DMS53 (cell line): ENCODE measurements around the gene TRNAU1AP.
"Not testable (repeated sequence)": the region's sequence is repeated elsewhere in the genome, so short reads cannot be mapped to it uniquely, and the experiment has no call there.

Source experiments
- DNase-seq: peaks from one replicate; lab custom pipeline; 2025; lab: John Stamatoyannopoulos, UW

The TRNAU1AP gene

DNA sequence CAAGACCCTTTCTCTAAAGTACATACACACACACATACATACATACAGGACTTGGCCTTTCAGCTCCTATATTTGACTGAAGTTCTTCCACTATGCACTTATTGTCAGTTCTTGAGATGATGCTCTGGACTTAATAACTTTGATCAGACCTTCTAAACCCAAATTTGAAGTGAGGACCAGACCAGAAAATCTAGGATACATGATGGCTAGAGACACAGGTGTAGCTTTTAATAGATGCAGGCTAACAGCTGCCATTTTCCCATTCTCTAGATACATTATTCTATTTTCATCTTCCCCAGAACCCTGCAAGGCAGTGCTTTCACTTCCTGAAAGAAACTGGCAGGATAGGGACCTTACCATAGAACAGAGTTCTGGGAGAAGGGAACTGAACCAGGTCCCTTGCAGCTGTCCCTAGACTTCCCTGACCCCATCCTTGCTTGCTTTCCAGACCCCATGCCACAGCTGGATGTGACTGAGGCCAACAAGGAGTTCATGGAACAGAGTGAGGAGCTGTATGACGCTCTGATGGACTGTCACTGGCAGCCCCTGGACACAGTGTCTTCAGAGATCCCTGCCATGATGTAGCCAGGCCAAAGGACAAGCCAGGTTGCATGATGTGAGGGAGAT, 24.3 kb downstream of the TRNAU1AP start:
- peak; percentile 53 for DNase-seq

DNA sequence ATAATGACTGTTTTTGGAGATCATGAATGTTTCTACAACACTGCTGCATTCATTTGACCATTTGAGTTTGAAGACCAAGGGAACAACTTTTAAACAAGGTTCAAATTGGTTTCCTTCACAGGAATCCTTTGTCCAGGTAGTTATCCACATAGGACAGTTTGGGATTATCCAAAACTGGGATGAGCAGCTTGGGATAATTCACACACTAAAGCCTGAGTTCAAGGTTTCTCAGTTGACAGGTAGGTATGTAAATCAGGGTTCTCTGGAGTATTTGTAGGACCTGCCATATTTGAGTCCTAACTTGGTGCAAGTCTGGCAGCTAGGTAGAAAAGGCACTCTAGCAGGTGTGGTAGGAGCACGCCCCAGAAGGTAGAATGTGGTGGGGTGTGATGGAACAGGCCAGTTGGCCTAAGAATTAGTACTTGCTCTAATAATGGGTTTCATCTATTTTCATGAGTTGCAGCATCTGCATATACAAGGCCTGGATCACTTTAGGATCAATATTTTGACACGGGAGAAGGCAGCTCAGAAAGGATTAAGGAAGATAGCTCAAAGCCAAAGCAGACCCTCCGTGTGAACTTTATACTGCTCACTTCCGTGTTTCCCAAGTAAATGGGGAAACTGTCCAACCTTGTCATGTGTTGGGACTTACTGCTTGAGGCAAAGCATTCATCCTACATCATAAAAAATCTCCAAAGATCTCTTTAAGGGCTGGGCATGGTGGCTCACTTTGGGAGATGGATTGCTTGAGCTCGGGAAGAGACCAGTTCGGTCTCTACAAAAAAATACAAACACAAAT, 25.1 kb downstream of the TRNAU1AP start:
- DNase-seq = peak; percentile 33

GRCh38 chr1:28578696-28579218, 25.9 kb downstream of the TRNAU1AP start:
- no peak for DNase-seq

- DNase-seq = no peak
Observed at GRCh38 chr1:28579401-28579800, 26.5 kb downstream of the TRNAU1AP start.

DNA sequence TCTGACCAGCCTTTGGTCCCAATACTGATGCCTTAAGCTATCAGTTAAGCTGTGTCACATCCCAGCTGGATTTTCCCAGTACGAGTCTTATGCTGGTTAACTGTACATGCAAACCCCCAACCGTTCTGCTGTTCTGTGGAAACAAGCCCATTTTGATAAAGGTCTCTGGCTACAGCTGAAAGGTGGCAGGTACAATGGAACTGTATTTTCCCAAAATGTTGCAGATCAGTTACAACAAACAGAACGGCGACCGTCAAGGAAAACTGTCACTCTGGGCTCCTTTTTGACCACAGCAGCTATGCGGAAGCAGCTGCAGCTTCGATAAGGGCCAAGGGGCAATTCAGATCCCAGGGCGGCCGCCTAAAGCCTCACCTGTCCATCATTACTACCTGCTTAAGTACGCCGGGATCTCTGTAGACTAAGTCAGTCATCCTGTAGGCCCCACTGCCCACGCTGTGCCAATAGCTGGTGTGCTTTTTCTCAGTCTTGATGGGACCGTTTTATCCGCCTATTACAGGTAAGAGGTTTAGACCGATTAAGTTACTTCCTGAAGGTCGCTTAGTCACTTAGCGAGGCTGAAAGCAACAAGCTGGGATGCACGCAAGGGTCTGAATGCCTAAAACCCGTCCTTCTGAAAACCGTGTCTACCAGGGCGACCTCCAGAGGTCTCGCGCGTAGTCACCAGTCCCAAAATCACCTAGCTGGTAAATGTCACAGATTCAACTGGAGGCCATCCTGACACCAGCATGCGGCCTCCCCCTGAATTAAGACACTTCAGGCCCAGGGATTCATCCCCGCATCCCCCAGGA, 28.0 kb downstream of the TRNAU1AP start:
- DNase-seq = peak; percentile 82

- DNase-seq = peak; percentile 99
Observed at GRCh38 chr1:28581531-28582247, 28.8 kb downstream of the TRNAU1AP start.

GRCh38 chr1:28582248-28582615, 29.3 kb downstream of the TRNAU1AP start:
- DNase-seq = peak; percentile 75

DNA sequence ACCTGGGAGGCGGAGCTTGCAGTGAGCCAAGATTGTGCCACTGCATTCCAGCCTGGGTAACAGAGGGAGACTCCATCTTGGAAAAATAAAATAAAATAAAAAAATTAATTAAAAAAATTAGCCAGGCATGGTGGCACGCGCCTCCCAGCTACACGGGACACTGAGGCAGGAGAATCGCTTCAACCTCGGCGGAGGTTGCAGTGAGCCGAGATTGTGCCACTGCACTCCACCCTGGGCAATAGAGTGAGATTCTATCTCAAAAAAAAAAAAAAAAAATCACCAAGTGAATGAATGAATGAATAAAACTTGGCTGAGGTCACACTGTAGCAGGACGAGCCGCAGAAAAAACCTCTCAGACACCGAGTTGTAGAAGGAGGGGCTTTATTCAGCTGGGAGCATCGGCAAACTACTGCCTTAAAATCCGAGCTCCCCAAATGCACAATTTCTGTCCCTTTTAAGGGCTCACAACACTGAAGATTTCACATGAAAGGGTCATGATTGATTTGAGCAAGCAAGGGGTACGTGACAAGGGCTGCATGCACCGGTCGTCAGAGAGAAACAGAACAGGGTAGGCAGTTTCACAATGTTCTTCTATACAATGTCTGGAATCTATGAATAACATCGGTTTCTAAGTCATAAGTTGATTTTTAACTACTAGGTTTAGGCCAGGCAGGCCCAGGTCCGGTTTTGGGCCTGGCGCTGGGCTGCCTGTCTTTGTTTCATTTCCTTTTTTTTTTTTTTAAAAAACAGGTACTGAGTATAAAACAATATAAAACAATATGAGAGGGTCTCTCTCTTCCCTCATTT, 33.9 kb downstream of the TRNAU1AP start:
- DNase-seq = not testable (repeated sequence)

DNA sequence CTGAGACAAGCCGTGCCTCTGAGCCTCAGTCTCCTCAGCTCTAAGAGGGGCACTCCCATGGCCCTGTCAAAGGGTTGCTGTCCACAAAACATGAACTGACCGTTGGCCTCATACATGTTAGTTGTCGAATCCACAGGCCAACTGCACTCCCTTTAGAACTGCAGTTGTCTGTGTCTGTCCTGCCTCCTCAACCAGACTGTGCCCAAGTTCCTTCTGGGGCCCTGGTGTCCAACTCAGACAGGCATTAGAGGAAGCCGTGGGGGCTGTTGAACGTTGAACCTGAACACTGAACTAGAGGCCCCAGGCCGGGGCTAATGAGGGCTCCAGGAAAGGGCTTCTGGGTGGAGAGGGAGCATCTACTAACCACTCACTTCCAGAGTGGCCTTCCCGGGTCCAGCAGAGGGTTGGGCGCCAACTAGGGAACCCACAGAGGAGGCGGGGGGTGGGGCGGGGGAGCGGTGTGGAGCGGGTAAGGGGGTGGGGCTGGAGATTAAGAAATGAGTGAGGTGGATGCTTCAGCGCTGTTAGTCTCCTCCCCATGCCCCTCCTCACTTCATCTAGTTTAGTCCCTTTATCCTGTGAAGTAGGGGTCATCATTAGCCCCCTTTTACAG, 38.9 kb downstream of the TRNAU1AP start, which contains the start of gene RAB42:
Gene RAB42, plus strand, starts transcription at position 558 of the 613 bp plus-strand sequence. CDS start 247 bp downstream, outside the sequence.
- peak; percentile 26 for DNase-seq

- peak; percentile 39 for DNase-seq
Observed at GRCh38 chr1:28592321-28593071, 39.6 kb downstream of the TRNAU1AP start.

GRCh38 chr1:28593988-28594356, 41.1 kb downstream of the TRNAU1AP start:
- not testable (repeated sequence) for DNase-seq

GRCh38 chr1:28594686-28595411, 42.0 kb downstream of the TRNAU1AP start:
- DNase-seq = not testable (repeated sequence)

DNA sequence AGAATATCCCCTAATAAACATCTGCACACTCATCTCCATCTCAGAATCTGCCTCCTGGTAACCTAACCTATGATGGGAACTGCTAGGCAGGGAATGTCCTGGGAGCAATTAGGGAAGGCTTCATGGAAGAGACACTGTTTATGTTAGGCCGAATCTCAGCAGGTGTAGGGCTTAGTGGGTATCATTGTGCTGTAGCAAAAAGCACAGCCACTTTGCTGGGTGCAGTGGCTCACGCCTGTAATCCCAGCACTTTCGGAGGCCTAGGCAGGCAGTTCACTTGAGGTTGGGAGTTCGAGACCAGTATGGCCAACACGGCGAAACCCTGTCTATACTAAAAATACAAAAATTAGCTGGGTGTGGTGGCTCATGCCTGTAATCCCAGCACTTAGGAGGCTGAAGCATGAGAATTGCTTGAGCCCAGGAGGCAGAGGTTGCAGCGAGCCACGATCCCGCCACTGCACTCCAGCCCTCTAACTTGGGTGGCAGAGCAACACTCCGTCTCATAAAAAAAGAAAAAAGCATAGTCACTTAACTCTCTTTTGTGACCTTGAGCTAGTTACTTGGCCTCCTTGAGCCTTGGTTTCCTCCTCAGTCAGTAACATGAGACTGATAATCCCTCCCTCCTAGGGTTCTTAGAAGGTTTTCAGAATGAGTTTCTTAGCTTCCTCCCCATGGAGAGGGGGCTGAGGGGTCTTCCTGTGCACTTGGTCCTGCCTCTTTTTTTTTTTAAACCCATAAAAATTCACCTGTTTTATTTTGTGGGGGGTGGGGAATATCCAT, 42.7 kb downstream of the TRNAU1AP start:
- no peak for DNase-seq

DNA sequence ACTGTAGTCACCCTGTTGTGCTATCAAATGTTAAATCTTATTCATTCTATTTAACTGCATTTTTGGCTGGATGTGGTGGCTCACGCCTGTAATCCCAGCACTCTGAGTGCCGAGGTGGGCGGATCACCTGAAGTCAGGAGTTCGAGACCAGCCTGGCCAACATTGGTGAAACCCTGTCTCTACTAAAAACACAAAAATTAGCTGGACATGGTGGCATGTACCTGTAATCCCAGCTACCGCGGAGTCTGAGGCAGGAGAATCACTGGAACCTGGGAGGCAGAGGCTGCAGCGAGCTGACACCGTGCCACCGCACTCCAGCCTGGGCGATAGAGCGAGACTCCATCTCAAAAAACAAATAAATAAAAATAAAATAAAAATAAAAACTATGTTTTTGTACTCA, 43.4 kb downstream of the TRNAU1AP start:
- DNase-seq = not testable (repeated sequence)

- DNase-seq = peak; percentile 13
Observed at GRCh38 chr1:28601696-28602095, 48.8 kb downstream of the TRNAU1AP start.

GRCh38 chr1:28602536-28603439, 49.9 kb downstream of the TRNAU1AP start:
- peak; percentile 87 for DNase-seq

DNA sequence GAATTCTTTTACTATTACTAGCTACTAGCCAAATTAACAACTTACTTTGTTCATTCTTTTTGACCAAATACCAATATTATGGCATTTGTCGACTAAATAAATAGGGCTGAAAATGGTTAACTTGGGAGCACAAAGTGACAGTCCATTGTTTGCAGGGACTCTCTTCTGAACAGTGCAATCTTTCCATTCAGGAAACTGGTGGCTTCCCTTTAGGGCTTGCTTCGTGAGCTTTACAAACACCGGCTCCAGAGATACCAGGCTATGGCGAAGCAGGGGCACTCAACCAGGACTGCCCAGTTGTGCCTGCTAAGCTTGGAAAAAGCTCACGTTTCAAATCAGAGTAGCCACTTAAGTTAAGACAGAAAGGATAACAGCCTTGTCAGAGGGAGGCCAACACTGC, 51.5 kb downstream of the TRNAU1AP start:
- no peak for DNase-seq
